Lung (tissue), 12 donors: ENCODE results near the gene SPDL1. TPM values are rescaled to one million over a fixed set of nuclear protein-coding genes. Genes with fewer than 3 reads are reported as not detected.

Experiments used
- ATAC-seq: fragments of 200-7000 bp; cut with Tn5 transposase; one replicate; pipeline ENCODE4 v1.9.1; 2020; ENCODE audit warnings: moderate number of reproducible peaks; ENCODE audit not compliant: insufficient read depth, low FRiP score
- DNase-seq, 3 donors: peaks; one replicate each; pipeline ENCODE4 v3.0.0-alpha.2; 2013 to 2017
- H3K27ac ChIP-seq, 2 donors: one replicate each; pipeline ENCODE4 v1.5.1; 2013; ENCODE audit warnings: mild to moderate bottlenecking in 2 of 2, moderate library complexity in 2 of 2, control low read depth in 1 of 2, inconsistent platforms in 1 of 2, low read depth in 1 of 2, low read length in 1 of 2
- H3K27me3 ChIP-seq, 3 donors: one replicate each; pipeline ENCODE4 v1.5.1; 2013; ENCODE audit warnings: low read length in 2 of 3; ENCODE audit not compliant: control insufficient read depth in 3 of 3, insufficient read depth in 3 of 3
- H3K36me3 ChIP-seq, 4 donors: one replicate each; pipeline ENCODE4 v1.5.1; 2013; ENCODE audit warnings: low read length in 4 of 4, mild to moderate bottlenecking in 1 of 4, moderate library complexity in 1 of 4; ENCODE audit not compliant: control insufficient read depth in 4 of 4, insufficient read depth in 4 of 4
- H3K4me1 ChIP-seq, 5 donors: one replicate each; pipeline ENCODE4 v1.5.1; 2013; ENCODE audit warnings: low read length in 5 of 5, mild to moderate bottlenecking in 2 of 5, moderate library complexity in 1 of 5; ENCODE audit not compliant: control insufficient read depth in 5 of 5, insufficient read depth in 5 of 5
- H3K4me3 ChIP-seq: one replicate; pipeline ENCODE4 v1.5.1; 2013; ENCODE audit warnings: mild to moderate bottlenecking, control low read depth, moderate library complexity
- H3K9ac ChIP-seq, 2 donors: one replicate each; pipeline ENCODE4 v1.5.1; 2013; ENCODE audit warnings: low read length in 2 of 2, control low read depth in 1 of 2; ENCODE audit not compliant: insufficient read depth in 1 of 2
- H3K9me3 ChIP-seq, 4 donors: one replicate each; pipeline ENCODE4 v1.5.1; 2013; ENCODE audit warnings: low read length in 3 of 4, mild to moderate bottlenecking in 1 of 4, moderate library complexity in 1 of 4; ENCODE audit not compliant: control insufficient read depth in 4 of 4, insufficient read depth in 3 of 4
- CTCF ChIP-seq: IDR thresholded peaks from 2 replicates; pipeline ENCODE4 v1.5.1; 2012; ENCODE audit warnings: mild to moderate bottlenecking; ENCODE audit errors: control extremely low read depth, extremely low read depth
- WGBS, 2 donors: extraction: QIAGEN DNeasy Blood & Tissue Kit; methylation state at CpG; one replicate each; pipeline ENCODE4 v1.1.7; 2013; 5-methylcytosine and 5-hydroxymethylcytosine counted together
- polyA plus RNA-seq, 2 donors: library from polyadenylated mRNA; stranded (reverse); fragments of 200-250 nt; gene quantifications; one replicate each; pipeline ENCODE4 v1.2.1, GENCODE V29; 2013
- total RNA-seq, 2 donors: library from RNA; depleted of rRNA in 1 of 2; stranded (reverse); fragments of >200 nt in 1 of 2; gene quantifications; one replicate each; pipeline ENCODE4 v1.2.1, GENCODE V29; 2014 to 2021
- donor health status: control.
- donor health status: control.
- donor health status: Bipolar disorder and iron deficiency.
- donor health status: healthy.
- donor health status: DM: yes; HTN: yes; CAD: no.

The SPDL1 gene
- total and polyA plus RNA-seq, 4 donors = 4.3 to 13.4 (median 8.6) TPM

- H3K4me3 ChIP-seq = no peak overlapping the region
- no peak overlapping the region for H3K9ac ChIP-seq
- no peaks in the 10 kb centered on the region for H3K27me3 ChIP-seq
- ATAC-seq (no peak), DNase-seq (no peak)
- WGBS, 2 donors = 71 to 73% methylated on average over 5 of the region's 5 CpGs
- H3K27ac ChIP-seq = no peak overlapping the region
- no peak for TF ChIP-seq CTCF
- H3K4me1 ChIP-seq = peaks cover 0 to 2% (median 0%) of the 10 kb centered on the region in 5 donors
- peaks cover 4 to 13% (median 10%) of the 10 kb centered on the region in 4 donors for H3K36me3 ChIP-seq
- no peaks in the 10 kb centered on the region for H3K9me3 ChIP-seq
Measured at GRCh38 chr5:169584998-169585451, 1.5 kb downstream of the SPDL1 start.

GRCh38 chr5:169590602-169591001, 7.0 kb downstream of the SPDL1 start:
- H3K27me3 ChIP-seq = no peaks in the 10 kb centered on the region
- H3K9me3 ChIP-seq = no peaks in the 10 kb centered on the region
- peaks cover 10 to 39% (median 30%) of the 10 kb centered on the region in 4 donors for H3K36me3 ChIP-seq
- H3K27ac ChIP-seq = no peak overlapping the region
- ATAC-seq (no peak), DNase-seq (no peak)
- H3K9ac ChIP-seq = no peak overlapping the region
- H3K4me1 ChIP-seq = no peaks in the 10 kb centered on the region
- 88 to 91% methylated on average over 3 of the region's 3 CpGs for WGBS, 2 donors
- TF ChIP-seq CTCF = no peak
- H3K4me3 ChIP-seq = no peak overlapping the region

- no peaks in the 10 kb centered on the region for H3K4me1 ChIP-seq
- no peak overlapping the region for H3K4me3 ChIP-seq
- H3K9me3 ChIP-seq = no peaks in the 10 kb centered on the region
- no peak overlapping the region for H3K27ac ChIP-seq
- DNase-seq (no peak), ATAC-seq (no peak)
- no peaks in the 10 kb centered on the region for H3K27me3 ChIP-seq
- TF ChIP-seq CTCF = no peak
- WGBS, 2 donors = 49 to 53% methylated on average over 1 of the region's 1 CpG
- no peak overlapping the region for H3K9ac ChIP-seq
- peaks cover 10 to 39% (median 32%) of the 10 kb centered on the region in 4 donors for H3K36me3 ChIP-seq
Measured at GRCh38 chr5:169591636-169592035, 8.1 kb downstream of the SPDL1 start.
